RWPE2 (cell line): ENCODE results near the gene ADAMTS17.

ENCODE experiments used
- ATAC-seq: fragments of 200-7000 bp; cut with Tn5 transposase; 3 replicates; pipeline ENCODE4 v1.9.1; 2021; ENCODE audit warnings: low read depth
- DNase-seq: peaks from one replicate; pipeline ENCODE4 v3.0.0-alpha.2; 2020; ENCODE audit warnings: low spot score
- H3K27ac ChIP-seq: fragments of 450-650 bp; 2 replicates; pipeline ENCODE4 v1.5.1; 2017; ENCODE audit warnings: mild to moderate bottlenecking; ENCODE audit not compliant: poor library complexity, severe bottlenecking
- H3K27me3 ChIP-seq: fragments of 250-450 bp; sonication (Bioruptor Pico); 2 replicates; pipeline ENCODE4 v1.5.1; 2021; ENCODE audit warnings: mild to moderate bottlenecking, moderate library complexity; ENCODE audit not compliant: insufficient read depth, poor library complexity, severe bottlenecking
- H3K36me3 ChIP-seq: fragments of 250-450 bp; sonication (Bioruptor Pico); 2 replicates; pipeline ENCODE4 v1.5.1; 2020; ENCODE audit warnings: low read depth, mild to moderate bottlenecking, moderate library complexity
- H3K4me1 ChIP-seq: fragments of 250-450 bp; sonication (Bioruptor Pico); 2 replicates; pipeline ENCODE4 v1.5.1; 2021; ENCODE audit warnings: mild to moderate bottlenecking, moderate library complexity; ENCODE audit not compliant: insufficient read depth, poor library complexity, severe bottlenecking
- H3K4me3 ChIP-seq: fragments of 250-450 bp; sonication (Bioruptor Pico); 2 replicates; pipeline ENCODE4 v1.5.1; 2021; ENCODE audit warnings: mild to moderate bottlenecking, moderate library complexity; ENCODE audit not compliant: severe bottlenecking
- H3K9me3 ChIP-seq: fragments of 250-450 bp; sonication (Bioruptor Pico); 2 replicates; pipeline ENCODE4 v1.5.1; 2021; ENCODE audit warnings: mild to moderate bottlenecking, moderate library complexity; ENCODE audit not compliant: severe bottlenecking
- CTCF ChIP-seq: fragments of 450-650 bp; IDR thresholded peaks from one replicate; pipeline ENCODE4 v1.5.1; 2017; ENCODE audit warnings: mild to moderate bottlenecking, moderate library complexity; ENCODE audit not compliant: poor library complexity, severe bottlenecking

The ADAMTS17 gene

GRCh38 chr15:99965376-99965775 lies 376.4 kb downstream of the ADAMTS17 start:
- Histone ChIP-seq H3K9me3 (no peaks in the 10 kb centered on the region), H3K27ac (no peak overlapping the region), H3K27me3 (no peaks in the 10 kb centered on the region), H3K4me3 (no peak overlapping the region), H3K36me3 (no peaks in the 10 kb centered on the region), H3K4me1 (peaks cover 26% of the 10 kb centered on the region)
- DNase-seq (peak; percentile 22), ATAC-seq (no peak)
- no peak for TF ChIP-seq CTCF

DNA sequence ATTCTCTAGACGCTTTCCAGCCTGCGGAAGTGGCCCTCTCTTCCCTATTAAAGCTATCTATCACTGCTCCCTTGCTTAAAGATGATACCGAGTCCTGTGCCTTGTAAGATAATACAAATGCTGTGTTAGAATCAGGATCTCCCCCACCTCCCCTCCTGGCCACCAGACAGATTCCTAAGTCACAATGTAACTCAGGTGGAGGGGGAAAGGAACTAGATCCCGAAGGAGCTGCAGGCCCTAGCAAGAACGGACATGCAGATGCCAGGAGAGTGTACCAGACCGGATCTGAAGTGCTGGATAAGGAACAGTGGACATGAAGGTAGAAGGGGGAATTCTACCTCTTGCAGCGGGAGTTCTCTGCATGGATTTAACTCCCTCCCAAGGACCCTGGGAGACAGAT lies 377.8 kb downstream of the ADAMTS17 start:
- TF ChIP-seq CTCF, result no peak
- DNase-seq (peak; percentile 55), ATAC-seq (no peak; the same call in 2 of the 3 replicates)
- Histone ChIP-seq H3K9me3 (no peaks in the 10 kb centered on the region), H3K27me3 (no peaks in the 10 kb centered on the region), H3K36me3 (no peaks in the 10 kb centered on the region), H3K4me3 (no peak overlapping the region), H3K4me1 (peaks cover 26% of the 10 kb centered on the region), H3K27ac (peak overlapping the region; percentile 67)

DNA sequence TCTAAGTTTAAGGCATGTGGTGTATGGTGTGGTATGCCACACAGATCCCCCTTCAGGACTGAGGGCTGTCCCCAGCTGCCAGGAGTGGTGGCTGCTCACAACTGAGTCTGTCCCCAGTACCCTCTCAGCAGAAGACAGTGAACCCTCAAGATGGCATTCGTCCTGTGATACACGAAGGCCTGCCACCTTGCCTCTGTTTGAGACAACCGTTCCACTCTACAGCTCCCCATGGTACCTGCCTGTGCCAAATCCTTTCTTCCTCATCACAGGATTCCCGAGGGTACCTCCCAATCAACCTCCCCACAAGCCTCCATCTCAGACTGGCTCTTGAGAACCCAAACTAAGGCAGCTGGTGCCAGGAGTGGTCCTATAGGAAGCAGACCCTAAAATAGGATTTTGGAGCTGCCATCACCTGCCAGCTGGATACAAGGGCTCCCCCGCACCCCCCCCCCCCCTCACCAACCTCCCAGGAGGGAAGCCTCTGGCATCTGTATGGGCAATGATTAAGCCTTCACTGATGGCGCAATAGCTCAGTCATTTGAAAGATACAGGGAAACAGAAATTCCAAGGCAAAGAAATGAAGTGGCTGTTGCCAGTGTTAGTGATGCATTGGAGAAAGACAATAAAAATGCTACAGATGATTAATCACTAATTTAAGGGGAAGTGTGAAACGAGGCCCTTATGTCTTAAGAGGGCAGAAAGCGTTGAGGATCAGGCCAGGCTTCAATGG lies 378.5 kb downstream of the ADAMTS17 start:
- no peak for TF ChIP-seq CTCF
- Histone ChIP-seq H3K9me3 (no peaks in the 10 kb centered on the region), H3K4me3 (no peak overlapping the region), H3K36me3 (no peaks in the 10 kb centered on the region), H3K4me1 (peaks cover 25% of the 10 kb centered on the region), H3K27me3 (no peaks in the 10 kb centered on the region), H3K27ac (peak overlapping the region; percentile 67)
- ATAC-seq (peak; percentile 72), DNase-seq (peak; percentile 55)

DNA sequence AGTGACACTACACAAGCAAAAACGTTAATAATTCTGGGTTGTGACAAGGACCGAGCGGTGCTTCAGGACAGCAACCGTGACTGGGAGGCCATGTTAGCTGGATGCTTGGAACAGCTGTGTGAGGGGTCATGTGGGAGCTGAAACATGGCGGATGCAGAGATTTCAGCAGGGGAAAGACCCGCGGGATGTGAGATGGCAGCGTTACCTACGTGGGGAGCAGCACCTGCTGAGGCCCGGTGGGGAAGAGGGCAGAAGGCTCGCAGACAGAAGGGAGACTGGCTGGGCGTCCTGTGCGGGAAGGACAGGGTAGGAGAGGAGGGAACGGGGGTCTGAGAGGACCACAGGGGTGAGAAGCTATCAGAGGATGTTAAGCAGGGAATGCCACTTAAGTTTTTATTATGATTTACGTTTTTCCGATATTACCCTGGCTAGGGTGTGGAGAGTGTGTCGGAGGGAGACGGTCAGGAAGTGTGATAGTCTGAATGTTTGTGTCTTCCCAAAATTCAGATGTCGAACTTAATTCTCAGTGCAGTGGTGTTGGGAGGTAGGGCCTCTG lies 379.7 kb downstream of the ADAMTS17 start:
- no peaks in the 10 kb centered on the region for H3K27me3 ChIP-seq
- no peak overlapping the region for H3K4me3 ChIP-seq
- H3K9me3 ChIP-seq, result no peaks in the 10 kb centered on the region
- no peaks in the 10 kb centered on the region for H3K36me3 ChIP-seq
- no peak overlapping the region for H3K27ac ChIP-seq
- peak; percentile 48 for DNase-seq
- TF ChIP-seq CTCF, result no peak
- no peak for ATAC-seq
- H3K4me1 ChIP-seq, result peaks cover 14% of the 10 kb centered on the region

GRCh38 chr15:99961011-99961441 lies 380.7 kb downstream of the ADAMTS17 start:
- no peak overlapping the region for H3K4me3 ChIP-seq
- H3K9me3 ChIP-seq, result no peaks in the 10 kb centered on the region
- DNase-seq (peak; percentile 47), ATAC-seq (no peak)
- H3K36me3 ChIP-seq, result no peaks in the 10 kb centered on the region
- TF ChIP-seq CTCF, result peak; percentile 58
- no peak overlapping the region for H3K27ac ChIP-seq
- H3K4me1 ChIP-seq, result peaks cover 14% of the 10 kb centered on the region
- no peaks in the 10 kb centered on the region for H3K27me3 ChIP-seq
